ENCODE results near the gene TMCO4. TPM values are rescaled to one million over a fixed set of nuclear protein-coding genes. Genes with fewer than 3 reads are reported as not detected.
"Not testable (repeated sequence)": the region's sequence is repeated elsewhere in the genome, so short reads cannot be mapped to it uniquely, and the experiment has no call there.

Gene TMCO4
- total RNA-seq, 1 donor from 2014 or later = 4.1 TPM

- Mint-ChIP-seq H3K36me3 (ENCODE audit: low read depth, unreplicated experiment) (no peaks in the 10 kb centered on the region), H3K27me3 (ENCODE audit: unreplicated experiment) (peaks cover 1% of the 10 kb centered on the region), H3K9me3 (ENCODE audit: unreplicated experiment) (no peaks in the 10 kb centered on the region), H3K4me3 (ENCODE audit: unreplicated experiment) (no peak overlapping the region), H3K27ac (ENCODE audit: unreplicated experiment) (no peak overlapping the region), H3K4me1 (ENCODE audit: unreplicated experiment) (peaks cover 2% of the 10 kb centered on the region)
- no peak for DNase-seq (ENCODE audit: low spot score)
- TF ChIP-seq CTCF (IDR thresholded peaks at IDR 0.05; ENCODE audit: unreplicated experiment) = no peak
Measured at GRCh38 chr1:19636065-19636464, 163.7 kb downstream of the TMCO4 start.

- no peak for TF ChIP-seq CTCF (IDR thresholded peaks at IDR 0.05; ENCODE audit: unreplicated experiment)
- Mint-ChIP-seq H3K4me1 (ENCODE audit: unreplicated experiment) (peaks cover 2% of the 10 kb centered on the region), H3K36me3 (ENCODE audit: low read depth, unreplicated experiment) (no peaks in the 10 kb centered on the region), H3K27me3 (ENCODE audit: unreplicated experiment) (peaks cover 1% of the 10 kb centered on the region), H3K27ac (ENCODE audit: unreplicated experiment) (no peak overlapping the region), H3K9me3 (ENCODE audit: unreplicated experiment) (no peaks in the 10 kb centered on the region), H3K4me3 (ENCODE audit: unreplicated experiment) (no peak overlapping the region)
- no peak for DNase-seq (ENCODE audit: low spot score)
Measured at GRCh38 chr1:19635646-19636045, 164.1 kb downstream of the TMCO4 start.

GRCh38 chr1:19635064-19635463, 164.7 kb downstream of the TMCO4 start:
- H3K36me3 Mint-ChIP-seq (ENCODE audit: low read depth, unreplicated experiment); H3K27ac Mint-ChIP-seq (ENCODE audit: unreplicated experiment); H3K4me3 Mint-ChIP-seq (ENCODE audit: unreplicated experiment); H3K4me1 Mint-ChIP-seq (ENCODE audit: unreplicated experiment); H3K27me3 Mint-ChIP-seq (ENCODE audit: unreplicated experiment); H3K9me3 Mint-ChIP-seq (ENCODE audit: unreplicated experiment); DNase-seq (ENCODE audit: low spot score): not testable (repeated sequence)

- Mint-ChIP-seq H3K4me3 (ENCODE audit: unreplicated experiment) (no peak overlapping the region), H3K9me3 (ENCODE audit: unreplicated experiment) (no peaks in the 10 kb centered on the region), H3K36me3 (ENCODE audit: low read depth, unreplicated experiment) (peaks cover 3% of the 10 kb centered on the region), H3K27ac (ENCODE audit: unreplicated experiment) (no peak overlapping the region), H3K27me3 (ENCODE audit: unreplicated experiment) (peaks cover 1% of the 10 kb centered on the region), H3K4me1 (ENCODE audit: unreplicated experiment) (no peaks in the 10 kb centered on the region)
- TF ChIP-seq CTCF (IDR thresholded peaks at IDR 0.05; ENCODE audit: unreplicated experiment) = no peak
- DNase-seq (ENCODE audit: low spot score) = no peak
Measured at GRCh38 chr1:19633106-19633505, 166.6 kb downstream of the TMCO4 start.

Other genes with a start within 250 kb of the TMCO4 start
- 38.1 TPM for gene NBL1, start 155.6 kb downstream of the TMCO4 start, total RNA-seq (ENCODE audit: unreplicated experiment)
- not detected for gene HTR6, start 135.0 kb downstream of the TMCO4 start, total RNA-seq (ENCODE audit: unreplicated experiment)
- gene RNF186, start 15.4 kb upstream of the TMCO4 start, total RNA-seq (ENCODE audit: unreplicated experiment) = not detected
- gene OTUD3, start 82.5 kb upstream of the TMCO4 start, total RNA-seq (ENCODE audit: unreplicated experiment) = 12.1 TPM
- not detected for gene PLA2G2E, start 123.7 kb upstream of the TMCO4 start, total RNA-seq (ENCODE audit: unreplicated experiment)
- not detected for gene PLA2G2A, start 179.7 kb upstream of the TMCO4 start, total RNA-seq (ENCODE audit: unreplicated experiment)

Measured in endothelial cell (in vitro differentiated cells).